GM10248 (cell line): ENCODE results near the gene TCFL5.

Source experiments
- CTCF ChIA-PET: fragments of 300-600 bp; sonication (Branson Sonifier 250); formaldehyde crosslinking; extraction: SDS; loops from one replicate; lab custom pipeline; 2021; ENCODE audit warnings: antibody characterized with exemption; lab: Yijun Ruan, JAX
- POLR2A ChIA-PET: fragments of 350-650 bp; sonication (Branson Sonifier 250); formaldehyde crosslinking; extraction: SDS; loops from one replicate; lab custom pipeline; 2020; ENCODE audit warnings: antibody characterized with exemption; lab: Yijun Ruan, JAX
- DNase-seq: peaks from one replicate; pipeline ENCODE4 v3.0.0; 2012; ENCODE audit errors: extremely low spot score
- CTCF ChIP-seq: IDR thresholded peaks from 2 replicates; pipeline ENCODE4 v1.5.1; 2012; ENCODE audit warnings: mild to moderate bottlenecking, low read depth; ENCODE audit errors: extremely low read depth, missing control alignments, control extremely low read depth

Gene TCFL5

GRCh38 chr20:62793757-62794006 lies 67.9 kb downstream of the TCFL5 start:
- POLR2A ChIA-PET = interaction anchor here (1.0 kb wide), 2 partner anchors 68 to 143 kb away, joined by 3 read pairs; partner anchors contain the start of gene TCFL5
- CTCF ChIA-PET = interaction anchor here (1.1 to 2.0 kb wide), 6 partner anchors 14 to 493 kb away, joined by 3 to 9 read pairs (median 4); no protein-coding TSS in a partner anchor
- no peak for TF ChIP-seq CTCF
- DNase-seq = no peak

GRCh38 chr20:62792940-62793756 lies 68.5 kb downstream of the TCFL5 start:
- ChIA-PET POLR2A (no interaction called here), CTCF (interaction anchor here (1.2 to 5.4 kb wide), 13 partner anchors 15 to 492 kb away, joined by 3 to 36 read pairs (median 8); no protein-coding TSS in a partner anchor)
- TF ChIP-seq CTCF = no peak
- no peak for DNase-seq

- TF ChIP-seq CTCF = no peak
- ChIA-PET POLR2A (no interaction called here), CTCF (interaction anchor here (0.7 to 5.4 kb wide), 30 partner anchors 10 to 393 kb away, joined by 3 to 36 read pairs (median 7); partner anchors contain the start of gene SLCO4A1)
- no peak for DNase-seq
Measured at GRCh38 chr20:62792182-62792939, 69.3 kb downstream of the TCFL5 start.

- ChIA-PET POLR2A (no interaction called here), CTCF (interaction anchor here (0.6 to 5.4 kb wide), 38 partner anchors 9 to 488 kb away, joined by 3 to 36 read pairs (median 4); partner anchors contain the start of gene SLCO4A1)
- TF ChIP-seq CTCF = peak; percentile 94
- DNase-seq = peak; percentile 81
Measured at GRCh38 chr20:62791301-62792181, 70.1 kb downstream of the TCFL5 start.
